WI38 (cell line): ENCODE measurements around the gene UGT1A3.

Experiments used
- H3K4me3 ChIP-seq: 2 replicates; pipeline ENCODE4 v1.5.1; 2011; ENCODE audit warnings: low read depth, mild to moderate bottlenecking, control low read depth, low read length
- TF ChIP-seq, protein P1 (sequence below): IDR thresholded peaks from 2 replicates; pipeline ENCODE4 v1.5.1; 2012; ENCODE audit warnings: low read depth, mild to moderate bottlenecking, control low read depth, low read length

The UGT1A3 gene

DNA sequence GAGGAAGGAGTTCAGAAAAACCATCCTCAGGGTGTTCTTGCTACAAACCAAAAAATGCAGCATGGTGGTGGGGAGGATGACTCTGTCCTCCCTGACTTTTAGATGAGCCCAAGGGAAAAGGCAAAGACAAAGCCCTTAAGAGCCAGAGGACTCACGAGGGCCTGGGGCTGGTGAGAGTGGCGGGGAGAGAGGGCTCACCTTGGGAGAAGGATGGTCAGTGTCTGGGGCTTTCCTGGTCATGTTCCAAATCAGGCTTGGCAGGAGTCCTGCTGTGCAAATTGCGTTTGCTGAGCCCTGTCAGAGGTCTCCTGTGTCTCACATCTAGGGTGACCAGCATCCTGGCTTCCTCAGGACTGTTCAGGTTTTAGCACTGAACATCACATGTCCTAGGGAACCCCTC, 35.9 kb downstream of the UGT1A3 start:
- no peak overlapping the region for H3K4me3 ChIP-seq

DNA sequence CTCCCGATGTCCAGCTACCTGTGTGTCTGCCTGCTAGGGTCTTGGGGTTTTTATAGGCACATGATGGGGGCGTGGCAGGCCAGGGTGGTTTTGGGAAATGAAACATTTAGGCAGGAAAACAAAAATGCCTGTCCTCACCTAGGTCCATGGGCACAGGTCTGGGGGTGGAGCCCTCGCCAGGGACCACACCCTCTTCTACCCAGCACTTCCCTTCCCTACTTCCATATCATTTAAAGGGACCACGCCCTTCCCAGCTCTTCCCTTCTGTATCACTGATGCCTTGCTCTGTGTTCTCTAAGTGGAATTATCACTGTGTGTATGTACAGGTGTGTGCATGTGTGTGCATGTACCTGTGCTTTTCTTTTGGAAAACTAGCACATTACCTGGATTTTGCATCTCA, 37.6 kb downstream of the UGT1A3 start:
- TF ChIP-seq, protein P1, sequence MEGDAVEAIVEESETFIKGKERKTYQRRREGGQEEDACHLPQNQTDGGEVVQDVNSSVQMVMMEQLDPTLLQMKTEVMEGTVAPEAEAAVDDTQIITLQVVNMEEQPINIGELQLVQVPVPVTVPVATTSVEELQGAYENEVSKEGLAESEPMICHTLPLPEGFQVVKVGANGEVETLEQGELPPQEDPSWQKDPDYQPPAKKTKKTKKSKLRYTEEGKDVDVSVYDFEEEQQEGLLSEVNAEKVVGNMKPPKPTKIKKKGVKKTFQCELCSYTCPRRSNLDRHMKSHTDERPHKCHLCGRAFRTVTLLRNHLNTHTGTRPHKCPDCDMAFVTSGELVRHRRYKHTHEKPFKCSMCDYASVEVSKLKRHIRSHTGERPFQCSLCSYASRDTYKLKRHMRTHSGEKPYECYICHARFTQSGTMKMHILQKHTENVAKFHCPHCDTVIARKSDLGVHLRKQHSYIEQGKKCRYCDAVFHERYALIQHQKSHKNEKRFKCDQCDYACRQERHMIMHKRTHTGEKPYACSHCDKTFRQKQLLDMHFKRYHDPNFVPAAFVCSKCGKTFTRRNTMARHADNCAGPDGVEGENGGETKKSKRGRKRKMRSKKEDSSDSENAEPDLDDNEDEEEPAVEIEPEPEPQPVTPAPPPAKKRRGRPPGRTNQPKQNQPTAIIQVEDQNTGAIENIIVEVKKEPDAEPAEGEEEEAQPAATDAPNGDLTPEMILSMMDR, result no peak
- no peak overlapping the region for H3K4me3 ChIP-seq

More for the DNA sequence above, 35.9 kb downstream of the UGT1A3 start:
- TF ChIP-seq, protein P1, result no peak

DNA sequence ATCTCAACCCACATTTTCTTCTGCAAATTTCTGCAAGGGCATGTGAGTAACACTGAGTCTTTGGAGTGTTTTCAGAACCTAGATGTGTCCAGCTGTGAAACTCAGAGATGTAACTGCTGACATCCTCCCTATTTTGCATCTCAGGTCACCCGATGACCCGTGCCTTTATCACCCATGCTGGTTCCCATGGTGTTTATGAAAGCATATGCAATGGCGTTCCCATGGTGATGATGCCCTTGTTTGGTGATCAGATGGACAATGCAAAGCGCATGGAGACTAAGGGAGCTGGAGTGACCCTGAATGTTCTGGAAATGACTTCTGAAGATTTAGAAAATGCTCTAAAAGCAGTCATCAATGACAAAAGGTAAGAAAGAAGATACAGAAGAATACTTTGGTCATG, 39.2 kb downstream of the UGT1A3 start:
- H3K4me3 ChIP-seq, result no peak overlapping the region
- TF ChIP-seq, protein P1, result no peak

DNA sequence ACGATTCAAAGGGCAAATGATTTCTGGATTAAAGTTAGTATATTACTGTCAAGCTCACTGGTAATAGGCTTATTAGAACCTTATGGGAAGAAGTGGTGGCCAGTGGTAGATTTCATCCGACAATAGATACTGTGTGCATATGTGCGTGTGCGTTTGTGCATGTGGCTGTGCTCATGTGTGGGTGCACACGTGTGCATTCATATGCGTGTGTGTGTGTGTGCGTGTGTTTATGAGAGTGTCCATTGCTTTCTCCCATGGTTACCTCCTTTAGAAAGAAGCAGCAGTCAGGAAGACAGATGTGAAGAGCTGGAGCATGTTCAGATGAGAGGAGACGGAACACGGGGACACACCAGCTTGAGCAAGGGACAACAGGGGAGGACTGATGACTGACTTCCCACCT, 40.4 kb downstream of the UGT1A3 start:
- TF ChIP-seq, protein P1, result no peak
- H3K4me3 ChIP-seq, result no peak overlapping the region

DNA sequence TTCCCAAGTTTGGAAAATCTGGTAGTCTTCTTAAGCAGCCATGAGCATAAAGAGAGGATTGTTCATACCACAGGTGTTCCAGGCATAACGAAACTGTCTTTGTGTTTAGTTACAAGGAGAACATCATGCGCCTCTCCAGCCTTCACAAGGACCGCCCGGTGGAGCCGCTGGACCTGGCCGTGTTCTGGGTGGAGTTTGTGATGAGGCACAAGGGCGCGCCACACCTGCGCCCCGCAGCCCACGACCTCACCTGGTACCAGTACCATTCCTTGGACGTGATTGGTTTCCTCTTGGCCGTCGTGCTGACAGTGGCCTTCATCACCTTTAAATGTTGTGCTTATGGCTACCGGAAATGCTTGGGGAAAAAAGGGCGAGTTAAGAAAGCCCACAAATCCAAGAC, 43.3 kb downstream of the UGT1A3 start:
- TF ChIP-seq, protein P1, result no peak
- no peak overlapping the region for H3K4me3 ChIP-seq

DNA sequence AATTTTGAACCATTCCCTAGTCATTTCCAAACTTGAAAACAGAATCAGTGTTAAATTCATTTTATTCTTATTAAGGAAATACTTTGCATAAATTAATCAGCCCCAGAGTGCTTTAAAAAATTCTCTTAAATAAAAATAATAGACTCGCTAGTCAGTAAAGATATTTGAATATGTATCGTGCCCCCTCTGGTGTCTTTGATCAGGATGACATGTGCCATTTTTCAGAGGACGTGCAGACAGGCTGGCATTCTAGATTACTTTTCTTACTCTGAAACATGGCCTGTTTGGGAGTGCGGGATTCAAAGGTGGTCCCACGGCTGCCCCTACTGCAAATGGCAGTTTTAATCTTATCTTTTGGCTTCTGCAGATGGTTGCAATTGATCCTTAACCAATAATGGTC, 43.7 kb downstream of the UGT1A3 start:
- no peak overlapping the region for H3K4me3 ChIP-seq
- TF ChIP-seq, protein P1, result no peak

DNA sequence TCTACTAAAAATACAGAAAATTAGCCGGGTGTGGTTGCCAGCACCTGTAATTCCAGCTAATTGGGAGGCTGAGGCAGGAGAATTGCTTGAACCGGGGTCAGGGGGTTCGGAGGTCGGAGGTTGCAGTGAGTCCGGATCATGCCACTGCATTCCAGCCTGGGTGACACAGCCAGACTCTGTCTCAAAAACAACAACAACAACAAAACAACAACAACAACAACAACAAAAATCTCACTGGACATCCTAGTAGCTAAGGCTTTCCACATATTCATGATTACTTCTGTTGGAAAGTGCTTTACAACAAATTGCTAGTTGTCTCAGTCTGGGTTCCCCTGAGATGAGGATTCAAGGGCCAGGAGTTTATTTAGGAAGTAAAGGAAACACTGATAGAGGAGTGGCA, 45.0 kb downstream of the UGT1A3 start:
- TF ChIP-seq, protein P1, result no peak
- no peak overlapping the region for H3K4me3 ChIP-seq
